ENCODE results near the gene THPO.

THPO gene

GRCh38 chr3:184377882-184378445, at the start of gene THPO:
THPO (minus strand) TSS chr3:184378207; CDS start chr3:184376259, 1,948 bp downstream.
- no peak for DNase-seq (ENCODE audit: low read depth)

DNA sequence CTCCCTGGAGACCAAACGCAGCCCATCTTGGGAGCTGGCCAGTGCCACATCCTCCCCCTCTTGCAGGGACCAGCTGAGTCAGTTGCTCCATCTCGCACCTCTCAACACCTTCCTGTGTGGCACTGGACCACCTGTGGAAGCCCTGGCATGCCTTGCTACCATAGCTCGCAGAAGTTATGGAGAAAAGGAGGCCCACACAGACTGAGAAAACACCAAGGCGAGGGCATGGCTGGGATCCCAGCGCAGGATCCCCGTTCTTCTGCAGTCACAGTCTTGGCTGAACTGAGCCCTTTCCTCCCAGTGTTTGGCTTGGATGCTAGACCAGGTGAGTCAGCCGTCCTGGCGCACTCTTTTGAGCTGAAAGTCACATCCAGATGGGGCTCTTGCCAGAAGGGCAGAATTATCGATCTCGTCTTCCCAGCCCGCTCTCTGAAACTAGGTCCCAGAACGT, 48.7 kb upstream of the THPO start:
- DNase-seq (ENCODE audit: low read depth): no peak

DNA sequence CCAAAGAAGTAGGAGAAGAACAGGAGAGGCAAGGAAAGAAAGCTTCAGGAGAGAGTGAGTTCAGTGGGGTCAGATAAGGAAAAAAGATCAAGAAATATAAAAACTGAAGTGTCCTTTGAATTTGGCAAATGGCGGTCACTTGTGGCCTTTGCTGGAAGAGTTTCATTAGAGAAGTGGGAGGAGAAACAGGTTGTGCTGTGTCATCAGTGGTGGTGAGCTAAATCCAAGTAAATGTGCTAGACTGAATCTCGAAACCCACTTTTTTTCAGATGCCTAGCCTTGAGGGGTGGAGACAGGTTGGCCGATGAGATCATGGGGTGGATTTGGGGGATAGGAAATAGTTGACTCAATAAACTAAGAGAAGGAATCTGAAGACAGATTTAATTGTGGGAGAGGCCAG, 45.6 kb upstream of the THPO start:
- DNase-seq (ENCODE audit: low read depth): no peak

- no peak for DNase-seq (ENCODE audit: low read depth)
Measured at GRCh38 chr3:184419171-184419570, 41.2 kb upstream of the THPO start.

DNA sequence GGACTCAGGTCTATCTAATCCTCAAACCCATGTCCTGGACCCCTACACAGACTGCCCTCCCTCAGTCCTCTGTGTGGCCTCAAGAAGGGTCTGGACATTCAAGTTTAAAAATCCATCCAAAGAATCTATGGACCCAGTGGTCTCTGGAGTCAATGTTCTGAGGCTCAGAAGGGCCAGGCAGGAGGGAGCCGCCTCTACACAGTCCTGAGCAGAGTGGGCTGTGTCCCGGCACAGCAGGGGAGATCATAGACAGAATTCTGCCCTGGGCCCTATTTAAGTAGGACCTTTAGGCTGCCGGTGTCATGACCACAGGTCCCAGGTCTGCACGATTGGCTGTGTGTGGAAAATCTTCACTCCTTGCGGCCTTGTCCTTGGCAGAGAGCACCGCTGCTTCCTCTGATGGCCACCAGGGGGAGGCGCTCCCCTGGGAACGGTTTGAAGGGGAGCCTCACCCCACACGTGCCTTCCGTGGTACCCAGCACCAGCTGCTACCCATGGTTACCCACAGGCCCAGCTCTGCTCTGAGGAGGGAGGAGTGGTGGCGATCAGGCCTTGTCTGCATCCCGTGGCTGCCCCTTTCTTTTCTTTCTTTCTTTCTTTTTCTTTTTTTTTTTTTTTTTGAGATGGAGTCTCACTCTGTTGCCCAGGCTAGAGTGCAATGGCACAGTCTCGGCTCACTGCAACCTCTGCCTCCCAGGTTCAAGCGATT, 39.8 kb upstream of the THPO start:
- peak; percentile 47 for DNase-seq (ENCODE audit: low read depth)

GRCh38 chr3:184415203-184415490, 37.1 kb upstream of the THPO start:
- DNase-seq (ENCODE audit: low read depth): no peak

GRCh38 chr3:184414418-184415202, 36.6 kb upstream of the THPO start:
- no peak for DNase-seq (ENCODE audit: low read depth)

DNA sequence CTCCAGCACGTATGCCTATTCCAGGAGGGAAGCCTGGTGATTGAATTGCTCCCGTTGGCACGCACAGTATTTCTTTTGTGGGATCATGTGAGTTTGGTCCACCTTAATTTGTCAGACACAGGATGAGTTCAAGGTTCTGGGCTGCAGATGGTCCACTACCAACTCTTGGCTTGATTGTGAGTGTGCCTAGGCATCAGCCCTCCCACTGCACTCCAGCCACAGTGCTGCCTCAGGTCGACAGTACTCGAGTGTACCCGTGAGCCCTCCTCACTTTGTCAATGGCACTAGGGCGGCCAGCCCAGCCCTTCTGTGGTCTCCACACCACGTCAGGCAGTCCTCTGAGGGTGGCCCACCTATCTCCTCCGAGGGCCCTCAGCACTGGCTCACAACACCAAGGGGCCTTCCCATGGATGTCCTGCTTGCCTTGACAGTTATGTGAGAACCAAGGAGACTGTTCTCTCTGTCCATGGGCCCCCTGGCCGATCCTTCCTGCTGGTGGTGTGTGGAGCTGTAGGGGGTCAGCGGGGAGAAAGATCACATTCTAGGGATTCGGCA, 32.0 kb upstream of the THPO start:
- DNase-seq (ENCODE audit: low read depth): no peak

DNA sequence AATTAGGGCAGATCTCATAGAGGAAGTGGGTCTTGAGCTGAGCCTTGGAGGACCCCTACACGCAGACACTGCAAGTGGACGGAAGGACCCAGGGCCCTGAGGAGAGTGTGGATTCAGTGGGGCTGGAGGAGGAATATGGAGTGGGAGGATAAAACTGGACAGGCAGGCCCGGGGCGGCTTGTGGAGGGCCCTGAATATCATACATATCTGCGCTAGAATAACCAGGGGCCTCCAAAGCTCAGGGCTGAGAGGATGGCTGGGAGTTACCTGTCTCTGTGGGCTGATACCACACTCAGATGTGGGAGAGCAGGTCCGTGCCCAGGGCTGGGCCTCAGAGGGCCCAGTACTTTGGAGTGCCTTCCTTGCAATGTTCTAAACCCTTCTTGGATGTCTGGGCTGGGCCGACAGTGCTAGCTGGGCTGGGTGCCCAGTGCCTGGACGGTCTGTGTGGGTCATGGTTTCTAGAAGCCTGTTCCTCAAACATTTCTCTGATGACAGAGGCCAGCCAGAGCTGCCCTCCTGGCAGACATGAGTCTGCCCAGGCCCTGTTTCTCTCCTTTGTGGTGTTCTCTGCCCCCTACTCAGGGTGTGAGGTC, 31.4 kb upstream of the THPO start:
- no peak for DNase-seq (ENCODE audit: low read depth)

- DNase-seq (ENCODE audit: low read depth): no peak
Measured at GRCh38 chr3:184405075-184406030, 27.3 kb upstream of the THPO start.

DNA sequence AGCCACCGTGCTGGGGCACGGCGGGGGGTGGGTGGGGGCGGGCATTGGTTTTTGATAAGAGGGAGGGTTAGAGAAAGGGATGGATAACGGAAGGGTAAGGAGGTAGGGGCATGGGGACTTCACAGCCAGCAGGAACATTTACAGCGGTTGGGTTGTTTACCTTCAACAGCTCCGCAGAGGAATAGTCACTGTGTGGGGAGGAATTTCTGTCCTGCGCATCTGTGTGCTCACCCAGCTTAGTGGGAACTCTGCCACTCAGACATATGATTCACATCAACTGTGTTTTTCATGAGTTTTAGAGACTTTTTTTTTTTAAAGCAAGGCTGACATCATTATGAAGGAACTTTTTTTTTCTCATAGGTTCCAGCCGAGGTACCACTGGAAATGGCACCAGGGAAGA, 21.4 kb upstream of the THPO start:
- no peak for DNase-seq (ENCODE audit: low read depth)

DNA sequence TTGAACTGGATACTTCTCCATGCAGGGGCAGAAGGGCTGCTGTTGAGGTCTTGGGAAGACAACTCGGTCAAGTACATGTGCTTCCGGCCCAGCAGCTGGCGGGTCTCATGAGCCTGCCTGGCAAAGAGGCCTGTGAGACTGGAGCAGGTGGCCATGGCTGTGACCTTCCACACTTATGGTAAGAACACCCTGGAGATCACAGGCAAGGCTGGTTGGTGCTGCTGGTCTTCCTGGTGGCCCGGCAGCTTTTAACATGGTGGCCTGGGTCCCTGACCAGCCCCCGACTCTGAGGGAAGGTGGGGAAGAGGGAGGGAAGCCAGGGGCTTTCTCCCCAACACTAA, 17.3 kb upstream of the THPO start:
- DNase-seq (ENCODE audit: low read depth): no peak

- DNase-seq (ENCODE audit: low read depth): no peak
Measured at GRCh38 chr3:184391266-184391665, 13.3 kb upstream of the THPO start.

DNA sequence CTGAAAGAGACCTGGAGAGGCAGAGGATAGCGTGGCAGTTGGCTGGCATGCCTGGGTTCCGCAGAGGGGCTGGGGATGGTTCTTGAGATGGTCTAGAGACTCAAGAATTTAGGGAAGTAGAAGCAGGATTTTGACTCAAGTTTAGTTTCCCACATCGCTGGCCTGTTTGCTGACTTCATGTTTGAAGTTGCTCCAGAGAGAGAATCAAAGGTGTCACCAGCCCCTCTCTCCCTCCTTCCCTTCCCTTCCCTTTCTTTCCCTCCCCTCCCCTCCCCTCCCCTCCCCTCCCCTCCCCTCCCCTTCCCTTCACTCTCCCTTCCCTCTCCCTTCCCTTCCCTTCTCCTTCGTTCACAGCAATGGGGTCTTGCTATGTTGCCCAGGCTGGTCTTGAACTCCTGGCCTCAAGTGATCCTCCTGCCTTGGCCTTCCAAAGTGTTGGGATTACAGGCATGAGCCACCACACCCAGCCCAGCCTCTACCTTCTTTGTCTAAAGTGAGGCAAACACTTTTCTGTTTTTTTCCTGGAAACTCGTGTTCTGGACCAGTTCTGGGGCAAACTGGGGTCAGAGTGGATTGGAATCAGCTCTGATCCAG, 12.0 kb upstream of the THPO start:
- DNase-seq (ENCODE audit: low read depth): no peak

GRCh38 chr3:184389384-184389783, 11.4 kb upstream of the THPO start:
- DNase-seq (ENCODE audit: low read depth): no peak

DNA sequence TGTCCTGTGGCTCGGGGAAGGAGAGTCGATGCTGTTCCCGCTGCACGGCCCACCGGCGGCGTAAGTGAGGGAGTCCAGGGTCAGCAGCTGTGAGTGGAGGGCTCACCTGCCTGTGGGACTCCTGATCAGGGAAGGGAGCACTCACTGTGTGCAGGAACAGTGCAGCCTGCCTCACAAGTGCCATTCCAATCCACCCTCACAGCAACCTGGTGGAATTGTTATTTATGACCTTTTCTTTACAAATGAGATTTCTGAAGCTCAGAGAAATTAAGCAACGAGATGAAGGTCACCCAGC, 10.9 kb upstream of the THPO start:
- no peak for DNase-seq (ENCODE audit: low read depth)

GRCh38 chr3:184388164-184388935, 10.3 kb upstream of the THPO start:
- no peak for DNase-seq (ENCODE audit: low read depth)

DNA sequence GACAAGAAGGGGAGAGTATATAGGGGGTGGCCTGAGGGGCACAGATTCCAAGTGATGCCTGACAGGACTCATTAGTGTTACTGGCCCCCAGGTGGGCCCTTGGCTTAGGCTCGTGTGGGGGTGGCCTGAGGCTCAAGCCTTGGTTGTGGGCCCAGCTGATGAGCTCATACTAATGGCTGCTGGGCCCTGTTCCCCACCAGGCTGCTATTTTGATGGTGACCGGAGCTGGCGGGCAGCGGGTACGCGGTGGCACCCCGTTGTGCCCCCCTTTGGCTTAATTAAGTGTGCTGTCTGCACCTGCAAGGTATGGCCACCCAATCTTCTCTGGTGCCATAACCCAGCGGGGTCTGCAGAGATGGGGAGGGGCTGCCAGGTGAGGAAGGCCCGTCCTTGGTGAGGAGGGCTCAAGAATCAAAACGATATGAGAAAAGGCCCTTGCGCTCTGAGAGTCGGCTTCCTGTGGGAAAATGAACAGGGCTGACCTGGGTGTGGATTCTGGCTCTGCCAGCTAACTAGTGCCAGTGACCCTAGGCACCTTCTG, 9.2 kb upstream of the THPO start:
- DNase-seq (ENCODE audit: low read depth): no peak

GRCh38 chr3:184386047-184386806, 8.2 kb upstream of the THPO start:
- DNase-seq (ENCODE audit: low read depth): no peak

Data from activated gamma-delta T cell treated with anti-CD3 and anti-CD28 coated beads, Interleukin-2, amount 50 U/mL, for 16 hours (primary cell).